Central memory CD8-positive, alpha-beta T cell (primary cell): ENCODE results near the gene NR2F1.
"Not testable (repeated sequence)": the region's sequence is repeated elsewhere in the genome, so short reads cannot be mapped to it uniquely, and the experiment has no call there.

Experiments
- ATAC-seq: fragments of 150-1000 bp; cut with Tn5 transposase; replicated peaks from 2 replicates; pipeline ENCODE4 v1.10.0; 2022; ENCODE audit warnings: mild to moderate bottlenecking, moderate FRiP score, moderate number of reproducible peaks; ENCODE audit not compliant: poor library complexity, severe bottlenecking; ENCODE audit errors: extremely low read depth
- DNase-seq, 2 donors: peaks; one replicate each; pipeline ENCODE4 v3.0.0; 2021; ENCODE audit warnings: low spot score in 2 of 2
- H3K27ac Mint-ChIP-seq: one replicate; pipeline ENCODE4 v1.8.0; 2022; ENCODE audit warnings: low read depth, mild to moderate bottlenecking, moderate library complexity, mixed read lengths
- H3K27me3 Mint-ChIP-seq: one replicate; pipeline ENCODE4 v1.8.0; 2022; ENCODE audit warnings: mixed read lengths
- H3K36me3 Mint-ChIP-seq: one replicate; pipeline ENCODE4 v1.8.0; 2022; ENCODE audit warnings: mild to moderate bottlenecking, moderate library complexity, mixed read lengths; ENCODE audit not compliant: insufficient read depth
- H3K4me1 Mint-ChIP-seq: one replicate; pipeline ENCODE4 v1.8.0; 2022; ENCODE audit warnings: mixed read lengths
- H3K4me3 Mint-ChIP-seq: one replicate; pipeline ENCODE4 v1.8.0; 2022; ENCODE audit warnings: mild to moderate bottlenecking, moderate library complexity, mixed read lengths
- H3K9me3 Mint-ChIP-seq: one replicate; pipeline ENCODE4 v1.8.0; 2022; ENCODE audit warnings: mixed read lengths

Gene NR2F1

DNA sequence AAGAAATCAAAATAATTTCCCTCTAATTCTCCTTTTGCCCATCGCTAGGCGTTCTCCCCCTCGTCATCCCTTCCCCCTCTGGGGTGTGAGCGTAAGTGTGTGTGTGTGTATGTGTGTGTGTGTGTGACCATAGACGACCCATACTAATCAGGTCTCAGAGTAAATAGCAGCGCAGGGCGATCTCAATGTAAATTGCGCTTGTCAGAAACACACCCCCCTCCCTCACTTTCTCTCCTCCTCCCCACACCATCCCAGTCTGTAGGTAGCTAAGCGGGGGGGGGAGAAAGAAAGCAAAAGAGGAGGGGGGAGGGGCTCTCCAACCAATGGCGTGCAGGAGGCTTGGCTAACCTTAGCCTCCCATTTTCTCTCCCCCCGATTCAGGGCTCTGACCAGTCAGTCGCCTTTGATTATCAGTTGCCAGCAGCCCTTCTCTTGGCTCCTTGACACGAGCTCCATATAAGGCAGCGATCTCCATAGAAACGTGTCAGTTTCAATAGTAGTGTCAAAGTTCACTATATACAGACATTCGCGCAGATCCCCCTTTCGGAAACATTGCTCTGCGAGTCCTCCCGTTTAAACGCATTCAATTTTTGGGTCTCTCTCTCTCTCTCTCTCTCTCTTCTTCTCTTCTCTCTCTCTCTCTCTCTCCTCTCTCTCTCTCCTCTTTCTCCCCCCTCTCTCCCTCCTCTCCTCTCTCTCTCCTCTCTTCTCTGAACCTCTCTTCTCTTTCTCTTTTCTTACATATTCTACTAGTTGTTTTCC lies at the start of gene NR2F1:
NR2F1 (plus strand) TSS at position 546 of the 762 bp plus-strand sequence. CDS start 1,802 bp downstream, outside the sequence.
- DNase-seq (no peak), ATAC-seq (no peak)
- H3K27ac Mint-ChIP-seq, result no peak within 1 kb of the TSS
- H3K36me3 Mint-ChIP-seq, result peaks cover 8% of the 10 kb centered on the region
- H3K27me3 Mint-ChIP-seq, result peaks cover 26% of the 10 kb centered on the region
- peaks cover 24% of the 10 kb centered on the region for H3K4me1 Mint-ChIP-seq
- H3K4me3 Mint-ChIP-seq, result no peak within 1 kb of the TSS
- H3K9me3 Mint-ChIP-seq, result no peaks in the 10 kb centered on the region

DNA sequence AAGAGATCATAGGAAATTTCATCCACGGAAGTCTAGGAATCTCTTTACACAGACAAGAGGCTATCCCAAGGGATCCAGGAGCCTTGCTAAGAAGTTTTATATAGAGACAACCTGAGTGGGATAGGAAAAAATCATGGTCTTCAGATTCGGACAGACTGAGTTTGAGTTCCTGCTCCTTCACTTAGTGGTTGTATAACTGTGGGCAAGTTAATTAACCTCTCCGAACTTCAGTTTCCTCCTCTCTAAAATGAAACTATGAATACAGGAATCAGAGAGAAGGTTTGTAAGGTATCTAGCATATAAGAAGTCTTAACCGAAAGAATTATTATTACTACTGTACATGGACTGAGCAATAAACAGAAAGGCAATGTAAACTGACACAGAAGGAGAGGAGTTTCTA lies 37.1 kb upstream of the NR2F1 start:
- DNase-seq (no peak), ATAC-seq (no peak)
- Mint-ChIP-seq H3K27me3 (peaks cover 42% of the 10 kb centered on the region), H3K4me1 (no peaks in the 10 kb centered on the region), H3K27ac (no peak overlapping the region), H3K36me3 (no peaks in the 10 kb centered on the region), H3K9me3 (no peaks in the 10 kb centered on the region), H3K4me3 (no peak overlapping the region)

DNA sequence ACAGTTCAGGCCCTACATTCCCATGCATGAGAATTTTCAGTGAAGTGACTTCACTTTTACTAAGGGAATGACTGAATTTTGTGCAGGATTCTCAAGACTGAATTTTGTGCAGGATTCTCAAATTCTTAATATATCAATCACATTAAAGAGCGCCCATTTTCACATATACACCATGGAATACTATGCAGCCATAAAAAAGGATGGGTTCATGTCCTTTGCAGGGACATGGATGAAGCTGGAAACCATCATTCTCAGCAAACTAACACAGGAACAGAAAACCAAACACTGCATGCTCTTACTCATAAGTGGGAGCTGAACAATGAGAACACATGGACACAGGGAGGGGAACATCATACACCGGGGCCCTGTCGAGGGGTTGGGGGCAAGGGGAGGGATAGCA lies 33.4 kb upstream of the NR2F1 start:
- H3K36me3 Mint-ChIP-seq, ATAC-seq, H3K4me1 Mint-ChIP-seq, H3K4me3 Mint-ChIP-seq, DNase-seq, H3K9me3 Mint-ChIP-seq, H3K27ac Mint-ChIP-seq: not testable (repeated sequence)
- H3K27me3 Mint-ChIP-seq, result peaks cover 50% of the 10 kb centered on the region

DNA sequence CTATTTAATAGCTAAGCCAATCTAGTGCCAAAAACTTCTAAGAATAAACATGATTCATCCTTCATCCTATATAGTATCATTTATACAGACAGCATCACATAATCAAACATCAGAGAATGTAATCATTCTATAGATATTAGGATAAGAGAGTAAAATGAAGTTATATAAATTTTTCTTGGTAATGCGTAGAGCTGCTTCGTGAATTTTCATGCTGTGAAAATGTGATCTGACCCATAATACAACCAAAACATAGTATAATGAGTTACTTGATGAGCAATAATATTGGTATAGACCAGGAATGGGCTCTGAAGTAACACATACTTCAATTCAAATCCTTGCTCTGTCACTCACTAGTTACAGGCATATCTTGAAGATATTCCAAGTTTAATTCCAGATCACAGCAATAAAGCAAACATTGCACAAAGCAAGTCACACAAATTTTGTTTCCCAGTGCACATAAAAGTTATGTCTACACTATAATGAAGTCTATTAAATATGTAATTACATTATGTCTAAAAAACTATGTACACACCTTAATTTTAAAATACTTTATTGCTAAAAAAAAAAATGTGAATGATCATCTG lies 25.9 kb upstream of the NR2F1 start:
- peaks cover 36% of the 10 kb centered on the region for H3K27me3 Mint-ChIP-seq
- peaks cover 1% of the 10 kb centered on the region for H3K36me3 Mint-ChIP-seq
- no peak overlapping the region for H3K27ac Mint-ChIP-seq
- no peak for DNase-seq
- no peak for ATAC-seq
- no peaks in the 10 kb centered on the region for H3K4me1 Mint-ChIP-seq
- no peak overlapping the region for H3K4me3 Mint-ChIP-seq
- no peaks in the 10 kb centered on the region for H3K9me3 Mint-ChIP-seq

DNA sequence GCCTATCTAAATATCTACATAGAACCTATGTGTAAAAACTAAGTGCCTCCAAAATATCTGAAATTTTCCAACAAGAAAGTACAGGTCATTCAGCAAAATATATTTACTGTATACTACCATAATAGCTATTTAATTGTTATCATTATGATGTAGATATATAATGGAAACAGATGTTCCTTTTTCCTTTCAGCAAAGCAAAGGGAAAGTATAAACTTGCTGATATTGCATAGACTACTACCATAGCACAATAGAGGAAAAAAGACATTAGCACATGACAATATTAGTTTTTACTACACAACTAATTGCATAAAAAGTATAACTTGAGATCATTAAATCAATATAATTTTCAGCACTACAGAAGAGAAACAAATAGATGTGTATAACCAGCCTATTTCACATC lies 16.9 kb upstream of the NR2F1 start:
- Mint-ChIP-seq H3K36me3 (peaks cover 1% of the 10 kb centered on the region), H3K4me1 (no peaks in the 10 kb centered on the region), H3K27ac (no peak overlapping the region), H3K4me3 (no peak overlapping the region), H3K27me3 (peaks cover 51% of the 10 kb centered on the region), H3K9me3 (no peaks in the 10 kb centered on the region)
- no peak for ATAC-seq
- DNase-seq, result no peak

DNA sequence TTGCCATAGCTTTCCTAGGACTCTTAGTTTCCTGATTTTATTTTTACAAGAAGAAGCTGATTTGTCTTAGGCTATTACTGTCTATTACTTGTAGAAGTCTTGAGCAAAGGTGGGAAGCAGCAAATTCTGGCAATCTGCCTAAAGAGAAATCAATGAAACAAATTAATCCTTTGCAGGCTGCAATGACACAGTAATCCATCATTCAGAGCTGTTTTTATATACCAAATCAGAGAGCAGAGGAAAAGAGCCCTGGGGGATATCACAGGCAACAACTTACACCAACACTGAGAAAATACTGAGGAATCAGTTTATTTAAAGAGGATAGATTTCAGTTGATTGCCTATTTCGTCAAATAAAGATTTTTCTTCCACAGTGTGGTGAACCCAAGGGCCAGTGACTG lies 15.6 kb upstream of the NR2F1 start:
- no peak for DNase-seq
- no peak for ATAC-seq
- Mint-ChIP-seq H3K27ac (no peak overlapping the region), H3K27me3 (peaks cover 64% of the 10 kb centered on the region), H3K4me1 (peaks cover under 1% of the 10 kb centered on the region), H3K4me3 (no peak overlapping the region), H3K9me3 (no peaks in the 10 kb centered on the region), H3K36me3 (peaks cover 1% of the 10 kb centered on the region)

DNA sequence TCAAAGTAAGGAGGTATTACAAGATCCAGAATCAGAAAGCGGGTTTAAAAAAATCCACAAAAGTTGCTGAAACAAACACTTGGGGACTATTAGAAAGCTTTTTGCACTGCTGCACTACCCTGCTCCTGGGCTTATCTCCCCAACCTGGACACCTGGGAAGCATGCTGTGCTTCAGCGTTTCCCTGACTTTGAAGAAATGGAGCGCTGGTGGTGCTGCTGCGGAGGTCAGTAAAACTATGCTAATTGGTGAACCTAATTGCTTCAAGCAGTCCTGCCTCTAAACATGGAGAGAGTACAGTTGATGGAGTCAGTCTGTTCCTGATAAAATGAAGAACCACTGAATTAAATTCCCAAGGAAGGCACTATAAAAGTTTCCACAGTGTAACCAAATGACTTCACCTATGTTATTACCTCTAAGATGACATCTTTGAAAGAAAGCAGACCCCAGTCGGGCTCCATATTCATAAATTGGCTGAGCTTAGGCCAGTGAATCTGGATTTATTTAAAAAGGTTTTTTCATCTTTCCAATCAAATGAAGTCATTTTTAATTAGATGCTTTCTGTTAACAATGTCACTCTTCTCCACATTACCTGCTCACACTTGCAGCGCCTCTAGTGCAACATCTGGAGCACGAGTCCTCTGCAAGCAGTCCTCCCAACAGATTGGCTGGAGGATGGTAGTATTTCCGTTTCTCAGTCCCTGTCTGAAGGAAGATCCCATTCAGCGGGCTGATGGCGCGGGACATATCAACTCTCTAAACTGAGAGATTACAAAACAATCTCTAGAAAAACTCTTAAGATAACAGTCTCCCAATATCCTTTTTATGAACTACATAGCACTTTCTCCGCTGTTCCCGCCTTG lies 13.5 kb upstream of the NR2F1 start:
- DNase-seq (no peak), ATAC-seq (no peak)
- Mint-ChIP-seq H3K4me3 (no peak overlapping the region), H3K9me3 (no peaks in the 10 kb centered on the region), H3K27ac (no peak overlapping the region), H3K27me3 (peaks cover 74% of the 10 kb centered on the region), H3K36me3 (peaks cover 1% of the 10 kb centered on the region), H3K4me1 (peaks cover 15% of the 10 kb centered on the region)

DNA sequence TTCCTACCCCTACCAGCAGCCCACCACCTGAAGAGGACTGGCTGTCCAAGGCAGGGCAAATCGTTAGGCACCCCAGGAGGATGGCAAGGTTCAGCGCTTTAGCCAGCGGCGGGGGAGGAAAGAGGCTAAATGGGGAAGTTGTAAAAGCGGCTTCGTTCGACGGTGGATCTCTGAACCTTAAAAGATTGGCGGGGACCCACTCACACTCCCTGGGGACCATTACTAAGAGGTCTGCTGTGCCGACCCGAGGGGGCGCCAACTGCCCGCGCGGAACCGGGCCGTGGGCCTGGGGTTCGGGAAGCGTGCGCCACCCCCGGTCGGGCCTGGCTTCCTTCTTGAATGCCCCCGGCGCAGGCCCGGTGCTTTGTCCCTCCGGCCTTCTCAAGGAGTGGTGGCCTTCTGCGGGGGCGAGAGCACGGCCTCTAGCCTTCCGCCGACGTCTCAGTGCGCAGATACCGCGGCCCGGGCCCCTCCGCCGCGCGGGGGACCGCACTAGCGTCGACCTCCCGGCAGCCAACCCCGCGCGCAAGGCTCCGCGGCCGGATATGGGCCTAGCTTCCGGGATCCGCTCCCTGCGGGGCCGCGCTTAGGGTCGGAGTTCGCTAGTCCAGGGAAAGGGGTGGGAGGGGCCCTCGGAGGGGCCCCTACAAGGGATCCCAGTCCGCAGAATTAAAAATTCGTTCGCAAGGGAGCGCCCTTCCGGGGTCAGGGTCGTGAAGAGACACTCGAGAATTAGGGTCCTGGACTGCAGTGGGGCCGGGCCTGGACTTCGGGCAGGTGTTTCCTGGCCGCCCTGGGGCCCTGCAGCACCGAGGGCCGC lies 12.5 kb upstream of the NR2F1 start:
- Mint-ChIP-seq H3K9me3 (no peaks in the 10 kb centered on the region), H3K4me3 (no peak overlapping the region), H3K27ac (no peak overlapping the region), H3K4me1 (peaks cover 15% of the 10 kb centered on the region), H3K36me3 (peaks cover 1% of the 10 kb centered on the region), H3K27me3 (peaks cover 84% of the 10 kb centered on the region)
- DNase-seq, result no peak
- no peak for ATAC-seq

DNA sequence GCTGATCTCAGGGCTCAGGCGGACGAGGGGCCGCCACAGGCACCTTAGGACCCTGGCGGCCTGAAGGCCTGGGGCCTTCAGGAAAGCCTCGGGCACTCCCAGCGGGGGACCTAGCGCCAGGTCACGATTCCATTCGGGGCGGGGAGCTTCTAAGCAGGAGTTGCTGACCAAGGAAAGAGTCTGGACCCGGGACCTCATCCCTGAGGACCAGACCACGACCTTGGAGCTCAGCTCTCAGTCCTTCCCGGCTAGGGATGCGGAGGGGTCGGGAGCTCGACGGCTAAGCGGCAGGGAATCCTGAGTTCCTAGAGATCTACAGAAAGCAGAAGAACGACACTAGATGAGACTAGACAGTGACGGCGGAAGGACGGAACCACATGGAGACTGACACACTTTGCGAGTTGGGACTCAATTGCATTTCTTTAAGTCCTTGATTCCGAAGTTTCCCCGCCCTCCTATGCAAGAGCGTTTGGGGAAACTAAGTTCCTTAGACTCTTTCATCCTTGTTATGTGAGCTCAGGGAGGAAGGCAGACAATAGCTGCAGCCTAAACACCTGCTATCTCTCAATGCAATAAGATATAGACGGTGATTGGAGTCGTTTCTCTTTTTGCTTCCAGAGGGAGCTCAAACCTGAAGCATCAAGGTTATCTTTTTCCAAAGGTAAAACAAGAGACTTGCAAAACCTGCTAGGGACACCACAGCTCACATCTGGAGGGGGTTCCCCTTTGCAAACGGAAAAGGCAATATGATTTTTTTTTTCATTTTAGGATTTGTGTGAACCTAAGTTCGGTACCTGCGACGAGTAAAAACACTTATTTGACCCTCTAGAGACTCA lies 11.7 kb upstream of the NR2F1 start:
- peaks cover 1% of the 10 kb centered on the region for H3K36me3 Mint-ChIP-seq
- H3K9me3 Mint-ChIP-seq, result no peaks in the 10 kb centered on the region
- ATAC-seq (no peak), DNase-seq (no peak)
- H3K4me3 Mint-ChIP-seq, result no peak overlapping the region
- peaks cover 92% of the 10 kb centered on the region for H3K27me3 Mint-ChIP-seq
- H3K27ac Mint-ChIP-seq, result no peak overlapping the region
- peaks cover 15% of the 10 kb centered on the region for H3K4me1 Mint-ChIP-seq

DNA sequence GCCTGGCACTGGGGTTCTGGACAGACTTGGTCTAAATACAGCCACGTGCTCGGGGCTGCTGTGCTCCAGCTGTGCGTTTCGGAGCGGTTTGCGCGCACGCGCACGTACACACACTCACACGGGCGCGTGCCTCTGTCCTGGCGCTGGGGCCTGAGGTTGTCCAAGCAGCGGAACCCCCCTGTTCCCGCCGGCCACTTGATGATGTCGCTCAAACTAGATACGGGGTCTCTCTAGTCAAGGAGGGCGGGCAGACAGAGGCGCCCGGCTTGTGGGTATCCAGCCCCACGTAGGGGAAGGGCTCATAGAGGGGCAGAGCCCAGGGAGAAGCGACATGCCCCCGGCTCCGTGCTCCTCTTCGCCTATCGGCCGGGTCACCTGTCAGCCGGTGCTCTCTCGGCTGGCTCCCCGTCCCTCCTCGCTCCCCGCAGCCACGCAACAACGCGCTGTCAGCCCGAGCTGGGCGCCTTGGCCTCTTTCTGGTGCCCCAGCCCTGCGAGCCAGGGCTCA lies 10.9 kb upstream of the NR2F1 start:
- Mint-ChIP-seq H3K36me3 (peaks cover 1% of the 10 kb centered on the region), H3K27me3 (peaks cover 98% of the 10 kb centered on the region), H3K4me1 (peaks cover 15% of the 10 kb centered on the region), H3K4me3 (no peak overlapping the region), H3K9me3 (no peaks in the 10 kb centered on the region), H3K27ac (no peak overlapping the region)
- no peak for DNase-seq
- no peak for ATAC-seq

DNA sequence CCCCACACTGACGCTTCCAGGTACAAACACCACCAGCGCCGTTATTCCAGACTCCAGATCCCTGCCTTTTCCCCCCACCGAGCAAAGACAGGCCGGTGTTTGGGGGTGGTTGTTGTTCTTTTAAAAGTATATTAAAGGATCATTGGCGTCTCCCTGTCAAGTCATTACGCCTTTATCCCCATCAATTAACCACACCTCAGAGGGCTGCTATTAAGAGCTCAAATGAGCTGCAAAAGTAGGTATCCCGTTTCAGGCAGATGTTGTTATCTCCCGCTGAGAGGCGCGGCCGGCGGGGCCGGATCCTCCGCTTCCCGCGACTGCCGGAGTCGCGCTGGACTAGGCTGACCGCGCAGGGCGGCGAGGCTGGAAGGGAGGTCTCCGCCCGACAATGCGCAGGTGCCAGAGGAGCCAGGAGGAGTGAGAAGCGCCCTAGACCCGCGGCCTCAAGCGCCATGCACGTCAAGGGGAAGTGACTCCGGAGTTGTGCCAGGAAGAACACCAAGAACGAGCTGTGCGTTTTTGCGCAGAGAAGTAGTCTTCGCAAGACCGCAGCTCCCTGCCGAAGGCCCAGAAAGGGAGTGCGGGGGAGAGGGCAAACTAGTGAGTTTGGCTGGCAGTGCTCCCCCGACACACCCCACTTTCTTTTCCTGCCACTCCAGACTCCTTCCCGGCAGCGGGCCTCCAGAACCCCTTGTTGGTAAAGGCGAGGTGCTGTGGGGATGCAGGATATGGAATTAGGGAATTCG lies 10.2 kb upstream of the NR2F1 start:
- no peak overlapping the region for H3K4me3 Mint-ChIP-seq
- DNase-seq (no peak), ATAC-seq (no peak)
- H3K27me3 Mint-ChIP-seq, result peaks cover 98% of the 10 kb centered on the region
- H3K27ac Mint-ChIP-seq, result no peak overlapping the region
- H3K36me3 Mint-ChIP-seq, result peaks cover 1% of the 10 kb centered on the region
- peaks cover 15% of the 10 kb centered on the region for H3K4me1 Mint-ChIP-seq
- H3K9me3 Mint-ChIP-seq, result no peaks in the 10 kb centered on the region
